ENCODE data around the gene MYOM1. TPM values are rescaled to one million over a fixed set of nuclear protein-coding genes. Genes with fewer than 3 reads are reported as not detected.

The MYOM1 gene
- 0.56 and 0.73 TPM in 2 replicates for total RNA-seq

DNA sequence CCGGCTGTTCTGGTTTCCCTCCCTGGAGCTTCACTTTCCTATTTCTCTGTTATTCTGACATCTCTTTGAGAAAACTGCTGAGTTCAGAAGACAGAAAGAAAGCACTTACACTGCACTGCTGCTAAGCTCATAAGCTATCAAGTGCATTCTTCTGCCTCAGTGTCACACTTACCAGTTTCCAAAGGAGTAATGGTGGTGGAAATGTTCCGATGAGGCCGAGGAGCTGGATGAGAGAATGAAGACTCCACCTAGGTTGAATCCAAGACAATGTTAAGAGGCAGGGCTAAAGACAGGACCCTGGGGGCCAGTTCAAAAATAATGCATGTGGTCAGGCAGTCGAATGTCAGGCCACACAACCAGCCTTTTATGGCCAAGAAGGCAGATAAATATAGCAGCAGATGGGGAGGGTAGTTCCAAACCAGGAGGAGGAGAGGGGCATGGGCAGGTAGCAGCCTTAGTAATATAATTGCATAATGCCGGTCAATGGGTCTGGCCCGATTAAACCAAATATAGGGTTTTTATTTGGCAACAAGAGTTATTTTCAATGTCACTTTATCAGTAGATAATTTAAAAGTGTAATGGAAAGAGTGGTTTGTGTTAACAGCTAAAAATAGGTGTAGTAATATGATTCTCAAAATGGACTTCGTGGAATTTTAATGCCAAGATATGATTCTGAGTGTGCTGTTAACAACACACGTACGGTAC is at the start of gene MYOM1:
Gene MYOM1 (minus strand): TSS at position 338 of the 705 bp plus-strand sequence. CDS start 4,745 bp downstream, outside the sequence.

DNA sequence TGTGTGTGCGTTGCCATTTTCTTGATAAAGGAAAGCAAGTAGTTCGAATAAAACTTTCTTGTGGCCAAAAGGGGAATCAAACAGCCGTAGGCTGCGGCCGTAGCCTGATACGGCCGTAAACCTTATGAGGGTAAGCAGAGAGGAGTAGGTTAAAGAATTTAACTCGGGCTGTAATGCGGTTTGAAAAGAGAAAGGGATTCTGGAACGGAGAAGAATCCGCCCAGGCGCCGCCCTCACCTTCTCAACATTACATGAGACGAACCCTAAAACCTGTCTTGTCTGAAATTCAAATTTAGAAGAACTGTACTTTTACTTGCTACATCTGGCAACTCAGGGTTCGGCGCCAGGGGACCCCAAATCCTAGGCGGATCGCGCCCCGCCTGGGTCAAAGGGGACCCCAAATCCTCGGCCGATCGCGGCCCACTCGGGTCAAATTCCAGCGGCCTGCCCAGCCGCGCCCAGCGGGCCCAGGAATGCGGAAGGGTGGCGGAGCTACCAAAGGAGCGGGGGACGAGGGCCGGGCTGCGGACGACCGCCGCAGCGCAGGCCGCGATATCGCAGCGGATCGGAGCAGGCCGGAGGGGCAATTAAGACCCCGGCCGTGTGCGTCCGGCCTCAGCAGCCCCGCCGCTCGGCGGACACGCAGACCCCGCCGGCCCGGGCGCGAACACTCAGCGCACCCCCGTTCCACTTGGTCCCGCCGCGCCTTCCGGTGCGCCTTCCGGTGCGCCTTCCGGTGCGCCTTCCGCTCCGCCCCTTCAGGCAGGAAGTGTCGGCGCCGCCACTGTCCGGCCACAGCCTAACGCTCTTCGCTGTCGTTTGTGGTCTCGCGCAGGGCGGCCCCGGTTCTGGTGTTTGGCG is 41.8 kb upstream of the MYOM1 start, which contains the start of gene MYL12B:
Gene MYL12B (plus strand): TSS at position 761 of the 861 bp plus-strand sequence. CDS start 10,766 bp downstream, outside the sequence.

DNA sequence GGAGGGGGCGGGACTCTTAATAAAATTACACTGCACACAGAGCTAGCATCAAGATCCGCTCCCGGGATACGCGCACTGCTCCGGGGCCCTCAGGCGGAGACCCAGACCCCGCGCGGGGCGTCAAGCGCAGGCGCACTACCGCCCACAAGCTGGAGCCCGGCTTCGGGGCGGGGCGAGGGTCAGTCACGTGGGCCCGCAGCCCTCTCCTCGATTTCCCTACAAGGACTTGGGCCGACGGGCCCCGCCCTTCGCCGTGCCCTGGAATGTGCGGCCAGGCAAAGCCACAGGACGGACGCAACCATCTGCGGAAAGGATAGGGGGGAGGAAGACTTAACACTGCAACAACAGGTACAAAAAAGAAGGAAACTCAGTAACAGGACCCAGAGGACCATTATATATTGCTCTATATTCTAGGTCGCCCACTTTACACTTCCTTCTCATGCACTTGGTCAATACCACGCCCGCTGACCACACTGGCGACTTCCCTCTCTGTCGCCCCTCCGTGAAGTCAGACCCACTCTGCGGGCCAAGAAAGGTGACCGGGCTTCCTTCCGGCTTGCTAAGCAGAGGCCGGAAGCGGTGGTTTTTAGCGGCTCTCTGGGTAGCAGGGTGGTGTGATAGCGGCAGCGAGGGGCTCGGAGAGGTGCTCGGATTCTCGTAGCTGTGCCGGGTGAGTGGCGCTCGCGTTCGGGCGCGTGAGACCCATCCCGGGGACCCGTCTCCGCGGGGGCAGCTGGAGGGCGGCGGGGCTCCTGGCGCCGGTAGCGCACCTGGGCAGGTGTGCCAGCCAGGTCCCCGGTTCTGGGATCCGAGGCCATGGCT is 27.7 kb upstream of the MYOM1 start, which contains the start of gene MYL12A:
Gene MYL12A (plus strand): TSS at position 562 of the 822 bp plus-strand sequence. CDS start 5,447 bp downstream, outside the sequence.

Other genes with a start within 250 kb of the MYOM1 start
- gene LPIN2, start 206.8 kb downstream of the MYOM1 start, total RNA-seq, result 25.6 and 26.3 TPM in 2 replicates
- 370 and 414 TPM in 2 replicates for gene MYL12A, start 27.8 kb upstream of the MYOM1 start, total RNA-seq
- gene MYL12B, start 42.2 kb upstream of the MYOM1 start, total RNA-seq, result 201 and 208 TPM in 2 replicates
- gene TGIF1, start 230.2 kb upstream of the MYOM1 start, total RNA-seq, result 46.1 and 64.8 TPM in 2 replicates

All from cardiac ventricle fibroblast (primary cell).